ENCODE measurements around the gene TAX1BP1.

TAX1BP1 gene

DNA sequence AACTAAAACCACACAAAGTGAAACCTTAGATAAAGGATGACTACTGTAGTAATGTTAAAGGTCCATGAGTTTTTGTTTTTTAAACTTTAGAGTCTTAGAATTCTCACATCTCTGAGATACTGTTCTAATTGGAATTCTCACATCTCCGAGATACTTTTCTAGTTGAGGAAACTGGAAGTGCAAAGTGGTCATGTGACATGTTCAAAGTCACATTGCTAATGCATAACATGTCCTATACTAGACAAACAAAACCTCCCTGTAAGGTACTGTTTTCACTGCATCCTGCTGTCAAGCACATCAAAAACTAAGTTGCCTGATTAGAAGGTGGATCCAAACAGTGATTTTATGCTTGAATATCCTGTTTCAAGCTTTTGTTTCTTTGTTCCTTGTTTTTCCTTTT is 13.9 kb downstream of the TAX1BP1 start:
- Histone ChIP-seq H3K36me3 (ENCODE audit: control insufficient read depth, insufficient read depth, low read length) (no peaks in the 10 kb centered on the region; the same call in 1 of the 2 replicates), H3K27me3 (ENCODE audit: control insufficient read depth, insufficient read depth, low read length) (no peaks in the 10 kb centered on the region), H3K27ac (ENCODE audit: low read length) (no peak overlapping the region), H3K4me1 (ENCODE audit: control insufficient read depth, insufficient read depth, low read length) (no peaks in the 10 kb centered on the region), H3K9me3 (ENCODE audit: control insufficient read depth, insufficient read depth, low read length) (no peaks in the 10 kb centered on the region), H3K4me3 (ENCODE audit: low read length) (no peak overlapping the region)
- no CpG with 5 or more reads among the region's 1 CpG for WGBS (ENCODE audit: insufficient coverage, insufficient read length)
- no peak for DNase-seq (ENCODE audit: low read depth, low spot score)

GRCh38 chr7:27756298-27756697 is 16.3 kb downstream of the TAX1BP1 start:
- no peaks in the 10 kb centered on the region; the same call in 1 of the 2 replicates for H3K36me3 ChIP-seq (ENCODE audit: control insufficient read depth, insufficient read depth, low read length)
- no peaks in the 10 kb centered on the region for H3K27me3 ChIP-seq (ENCODE audit: control insufficient read depth, insufficient read depth, low read length)
- no peaks in the 10 kb centered on the region for H3K9me3 ChIP-seq (ENCODE audit: control insufficient read depth, insufficient read depth, low read length)
- no peak overlapping the region for H3K27ac ChIP-seq (ENCODE audit: low read length)
- no peak for DNase-seq (ENCODE audit: low read depth, low spot score)
- H3K4me3 ChIP-seq (ENCODE audit: low read length): no peak overlapping the region
- no peaks in the 10 kb centered on the region for H3K4me1 ChIP-seq (ENCODE audit: control insufficient read depth, insufficient read depth, low read length)

DNA sequence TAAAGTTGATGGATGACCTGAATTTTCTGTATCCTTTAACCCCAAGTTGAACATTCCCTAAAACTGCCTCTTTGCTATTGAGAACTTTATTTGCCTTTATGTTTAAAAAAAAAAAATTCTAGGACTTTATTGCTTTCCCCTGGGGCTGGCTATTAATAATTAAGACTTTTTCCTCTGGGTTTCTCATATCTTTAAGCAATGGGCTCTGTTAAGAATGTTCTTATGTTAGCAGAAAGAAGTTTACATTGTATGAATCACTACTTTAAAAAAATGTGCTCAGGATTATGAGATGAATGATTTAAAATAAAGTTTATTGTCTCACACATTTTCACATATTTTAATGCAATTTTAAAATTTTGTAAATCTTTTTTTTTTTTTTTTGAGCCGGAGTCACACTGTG is 19.5 kb downstream of the TAX1BP1 start:
- no peak overlapping the region for H3K27ac ChIP-seq (ENCODE audit: low read length)
- no peak for DNase-seq (ENCODE audit: low read depth, low spot score)
- no peaks in the 10 kb centered on the region for H3K4me1 ChIP-seq (ENCODE audit: control insufficient read depth, insufficient read depth, low read length)
- H3K9me3 ChIP-seq (ENCODE audit: control insufficient read depth, insufficient read depth, low read length): no peaks in the 10 kb centered on the region
- H3K27me3 ChIP-seq (ENCODE audit: control insufficient read depth, insufficient read depth, low read length): no peaks in the 10 kb centered on the region
- H3K4me3 ChIP-seq (ENCODE audit: low read length): no peak overlapping the region
- WGBS (ENCODE audit: insufficient coverage, insufficient read length): no CpG with 5 or more reads among the region's 1 CpG
- H3K36me3 ChIP-seq (ENCODE audit: control insufficient read depth, insufficient read depth, low read length): no peaks in the 10 kb centered on the region; the same call in 1 of the 2 replicates

DNA sequence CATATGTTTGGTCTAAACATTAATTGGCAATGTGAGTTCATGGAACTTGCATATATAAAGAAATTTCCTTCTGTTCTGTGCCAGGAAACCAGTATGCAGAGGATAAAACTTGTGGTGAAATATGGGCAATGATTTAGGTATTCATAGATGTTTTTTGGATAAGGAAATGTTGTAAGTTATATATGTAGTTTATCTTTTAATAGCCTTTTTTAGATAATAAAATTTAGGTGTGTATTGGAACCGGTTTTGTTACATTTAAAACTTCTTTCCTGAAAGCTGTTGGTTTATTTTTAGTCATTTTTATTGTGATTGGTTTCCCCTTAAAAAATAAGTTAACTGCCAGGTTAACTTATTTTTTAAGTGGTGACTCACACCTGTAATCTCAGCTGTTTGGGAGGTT is 22.1 kb downstream of the TAX1BP1 start:
- no peak for DNase-seq (ENCODE audit: low read depth, low spot score)
- Histone ChIP-seq H3K27me3 (ENCODE audit: control insufficient read depth, insufficient read depth, low read length) (no peaks in the 10 kb centered on the region), H3K36me3 (ENCODE audit: control insufficient read depth, insufficient read depth, low read length) (no peaks in the 10 kb centered on the region; the same call in 1 of the 2 replicates), H3K4me1 (ENCODE audit: control insufficient read depth, insufficient read depth, low read length) (no peaks in the 10 kb centered on the region), H3K27ac (ENCODE audit: low read length) (no peak overlapping the region), H3K9me3 (ENCODE audit: control insufficient read depth, insufficient read depth, low read length) (no peaks in the 10 kb centered on the region), H3K4me3 (ENCODE audit: low read length) (no peak overlapping the region)
- 100% methylated on average over 1 of the region's 1 CpG for WGBS (ENCODE audit: insufficient coverage, insufficient read length)

GRCh38 chr7:27763983-27764508 is 24.1 kb downstream of the TAX1BP1 start:
- Histone ChIP-seq H3K27me3 (ENCODE audit: control insufficient read depth, insufficient read depth, low read length) (no peaks in the 10 kb centered on the region), H3K4me3 (ENCODE audit: low read length) (no peak overlapping the region), H3K36me3 (ENCODE audit: control insufficient read depth, insufficient read depth, low read length) (no peaks in the 10 kb centered on the region), H3K4me1 (ENCODE audit: control insufficient read depth, insufficient read depth, low read length) (no peaks in the 10 kb centered on the region), H3K9me3 (ENCODE audit: control insufficient read depth, insufficient read depth, low read length) (no peaks in the 10 kb centered on the region), H3K27ac (ENCODE audit: low read length) (no peak overlapping the region)
- no peak for DNase-seq (ENCODE audit: low read depth, low spot score)
- WGBS (ENCODE audit: insufficient coverage, insufficient read length): no CpG with 5 or more reads among the region's 2 CpGs

GRCh38 chr7:27765841-27766240 is 25.9 kb downstream of the TAX1BP1 start:
- no CpG with 5 or more reads among the region's 11 CpGs for WGBS (ENCODE audit: insufficient coverage, insufficient read length)
- no peak overlapping the region for H3K4me3 ChIP-seq (ENCODE audit: low read length)
- no peaks in the 10 kb centered on the region for H3K4me1 ChIP-seq (ENCODE audit: control insufficient read depth, insufficient read depth, low read length)

GRCh38 chr7:27767374-27767773 is 27.4 kb downstream of the TAX1BP1 start:
- H3K4me1 ChIP-seq (ENCODE audit: control insufficient read depth, insufficient read depth, low read length): no peaks in the 10 kb centered on the region
- DNase-seq (ENCODE audit: low read depth, low spot score): no peak

More at GRCh38 chr7:27765841-27766240, 25.9 kb downstream of the TAX1BP1 start:
- Histone ChIP-seq H3K36me3 (ENCODE audit: control insufficient read depth, insufficient read depth, low read length) (no peaks in the 10 kb centered on the region), H3K9me3 (ENCODE audit: control insufficient read depth, insufficient read depth, low read length) (no peaks in the 10 kb centered on the region), H3K27me3 (ENCODE audit: control insufficient read depth, insufficient read depth, low read length) (no peaks in the 10 kb centered on the region), H3K27ac (ENCODE audit: low read length) (no peak overlapping the region)
- no peak for DNase-seq (ENCODE audit: low read depth, low spot score)

GRCh38 chr7:27771111-27771510 is 31.1 kb downstream of the TAX1BP1 start:
- WGBS (ENCODE audit: insufficient coverage, insufficient read length): no CpG with 5 or more reads among the region's 2 CpGs
- H3K27me3 ChIP-seq (ENCODE audit: control insufficient read depth, insufficient read depth, low read length): no peaks in the 10 kb centered on the region
- DNase-seq (ENCODE audit: low read depth, low spot score): no peak
- H3K4me3 ChIP-seq (ENCODE audit: low read length): no peak overlapping the region
- H3K36me3 ChIP-seq (ENCODE audit: control insufficient read depth, insufficient read depth, low read length): 0 out of 2 replicates have a peak, but pooled peaks cover 2% of the 10 kb centered on the region
- H3K4me1 ChIP-seq (ENCODE audit: control insufficient read depth, insufficient read depth, low read length): no peaks in the 10 kb centered on the region
- H3K9me3 ChIP-seq (ENCODE audit: control insufficient read depth, insufficient read depth, low read length): no peaks in the 10 kb centered on the region
- no peak overlapping the region for H3K27ac ChIP-seq (ENCODE audit: low read length)

More at GRCh38 chr7:27767374-27767773, 27.4 kb downstream of the TAX1BP1 start:
- H3K9me3 ChIP-seq (ENCODE audit: control insufficient read depth, insufficient read depth, low read length): no peaks in the 10 kb centered on the region
- H3K4me3 ChIP-seq (ENCODE audit: low read length): no peak overlapping the region
- 0 out of 2 replicates have a peak, but pooled peaks cover 2% of the 10 kb centered on the region for H3K36me3 ChIP-seq (ENCODE audit: control insufficient read depth, insufficient read depth, low read length)
- H3K27me3 ChIP-seq (ENCODE audit: control insufficient read depth, insufficient read depth, low read length): no peaks in the 10 kb centered on the region
- no peak overlapping the region for H3K27ac ChIP-seq (ENCODE audit: low read length)

- Histone ChIP-seq H3K27me3 (ENCODE audit: control insufficient read depth, insufficient read depth, low read length) (no peaks in the 10 kb centered on the region), H3K9me3 (ENCODE audit: control insufficient read depth, insufficient read depth, low read length) (no peaks in the 10 kb centered on the region), H3K36me3 (ENCODE audit: control insufficient read depth, insufficient read depth, low read length) (0 out of 2 replicates have a peak, but pooled peaks cover 2% of the 10 kb centered on the region), H3K27ac (ENCODE audit: low read length) (no peak overlapping the region), H3K4me3 (ENCODE audit: low read length) (no peak overlapping the region), H3K4me1 (ENCODE audit: control insufficient read depth, insufficient read depth, low read length) (no peaks in the 10 kb centered on the region)
- no peak for DNase-seq (ENCODE audit: low read depth, low spot score)
- WGBS (ENCODE audit: insufficient coverage, insufficient read length): no CpG with 5 or more reads among the region's 2 CpGs
Measured at GRCh38 chr7:27774717-27775328, 34.9 kb downstream of the TAX1BP1 start.

GRCh38 chr7:27775782-27776181 is 35.8 kb downstream of the TAX1BP1 start:
- H3K9me3 ChIP-seq (ENCODE audit: control insufficient read depth, insufficient read depth, low read length): no peaks in the 10 kb centered on the region
- H3K4me1 ChIP-seq (ENCODE audit: control insufficient read depth, insufficient read depth, low read length): no peaks in the 10 kb centered on the region
- no peak overlapping the region for H3K4me3 ChIP-seq (ENCODE audit: low read length)
- DNase-seq (ENCODE audit: low read depth, low spot score): no peak
- H3K36me3 ChIP-seq (ENCODE audit: control insufficient read depth, insufficient read depth, low read length): 0 out of 2 replicates have a peak, but pooled peaks cover 2% of the 10 kb centered on the region
- no peaks in the 10 kb centered on the region for H3K27me3 ChIP-seq (ENCODE audit: control insufficient read depth, insufficient read depth, low read length)
- WGBS (ENCODE audit: insufficient coverage, insufficient read length): no CpG with 5 or more reads among the region's 2 CpGs
- H3K27ac ChIP-seq (ENCODE audit: low read length): no peak overlapping the region

DNA sequence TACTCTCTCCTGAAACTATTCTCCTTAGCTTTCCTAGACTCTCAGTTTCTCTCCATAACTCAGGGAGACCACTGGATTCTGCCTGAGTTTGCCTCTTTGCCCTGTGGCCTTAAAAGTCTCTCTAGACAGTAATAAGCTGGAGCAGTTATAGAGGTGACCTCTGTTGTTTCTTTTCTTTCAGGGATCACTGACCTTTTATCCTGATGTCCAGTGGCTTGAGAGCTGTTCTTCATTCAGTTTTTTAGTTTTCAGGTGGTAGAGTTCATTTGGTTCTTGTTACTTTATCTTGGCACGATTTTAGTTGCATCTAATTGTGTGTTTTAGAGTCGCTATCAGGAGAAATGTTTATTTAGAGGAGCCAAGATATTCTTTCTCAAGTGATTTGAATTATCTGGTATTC is 37.7 kb downstream of the TAX1BP1 start:
- Histone ChIP-seq H3K4me3 (ENCODE audit: low read length) (no peak overlapping the region), H3K4me1 (ENCODE audit: control insufficient read depth, insufficient read depth, low read length) (no peaks in the 10 kb centered on the region), H3K36me3 (ENCODE audit: control insufficient read depth, insufficient read depth, low read length) (no peaks in the 10 kb centered on the region), H3K27ac (ENCODE audit: low read length) (no peak overlapping the region), H3K27me3 (ENCODE audit: control insufficient read depth, insufficient read depth, low read length) (no peaks in the 10 kb centered on the region), H3K9me3 (ENCODE audit: control insufficient read depth, insufficient read depth, low read length) (no peaks in the 10 kb centered on the region)
- no peak for DNase-seq (ENCODE audit: low read depth, low spot score)
- whole genome bisulfite sequencing (ENCODE audit: insufficient coverage, insufficient read length): no CpG with 5 or more reads among the region's 2 CpGs
